ENCODE data around the gene PAPOLB. TPM values are rescaled to one million over a fixed set of nuclear protein-coding genes. Genes with fewer than 3 reads are reported as not detected.

PAPOLB gene
- total RNA-seq, 1 donor from 2014 or later, result 0.13 TPM

- peaks cover 9% of the 10 kb centered on the region for H3K27me3 ChIP-seq (ENCODE audit: control insufficient read depth, insufficient read depth, low read length)
- H3K4me3 ChIP-seq (ENCODE audit: low read depth, low read length), result peak overlapping the region; percentile 38
- H3K36me3 ChIP-seq (ENCODE audit: control insufficient read depth, insufficient read depth, low read length), result no peaks in the 10 kb centered on the region
- no peak for DNase-seq (ENCODE audit: low read depth)
- TF ChIP-seq CTCF (IDR thresholded peaks at IDR 0.05; ENCODE audit: insufficient read depth, low read length, poor library complexity, severe bottlenecking), result no peak
Observed at GRCh38 chr7:4862156-4862555, 326 bp upstream of the PAPOLB start.

GRCh38 chr7:4861227-4861626 is 603 bp downstream of the PAPOLB start:
- H3K4me3 ChIP-seq (ENCODE audit: low read depth, low read length), result no peak overlapping the region
- peaks cover 9% of the 10 kb centered on the region for H3K27me3 ChIP-seq (ENCODE audit: control insufficient read depth, insufficient read depth, low read length)
- TF ChIP-seq CTCF (IDR thresholded peaks at IDR 0.05; ENCODE audit: insufficient read depth, low read length, poor library complexity, severe bottlenecking), result no peak
- no peaks in the 10 kb centered on the region for H3K36me3 ChIP-seq (ENCODE audit: control insufficient read depth, insufficient read depth, low read length)
- DNase-seq (ENCODE audit: low read depth), result no peak

- Histone ChIP-seq H3K4me3 (ENCODE audit: low read depth, low read length) (no peak overlapping the region), H3K27me3 (ENCODE audit: control insufficient read depth, insufficient read depth, low read length) (peaks cover 7% of the 10 kb centered on the region), H3K36me3 (ENCODE audit: control insufficient read depth, insufficient read depth, low read length) (no peaks in the 10 kb centered on the region)
- DNase-seq (ENCODE audit: low read depth), result no peak
- TF ChIP-seq CTCF (IDR thresholded peaks at IDR 0.05; ENCODE audit: insufficient read depth, low read length, poor library complexity, severe bottlenecking), result no peak
Observed at GRCh38 chr7:4857189-4857588, 4.6 kb downstream of the PAPOLB start.

GRCh38 chr7:4856336-4857057 is 5.3 kb downstream of the PAPOLB start:
- H3K27me3 ChIP-seq (ENCODE audit: control insufficient read depth, insufficient read depth, low read length), result peaks cover under 1% of the 10 kb centered on the region
- no peak for TF ChIP-seq CTCF (IDR thresholded peaks at IDR 0.05; ENCODE audit: insufficient read depth, low read length, poor library complexity, severe bottlenecking)
- no peak overlapping the region for H3K4me3 ChIP-seq (ENCODE audit: low read depth, low read length)
- DNase-seq (ENCODE audit: low read depth), result no peak
- no peaks in the 10 kb centered on the region for H3K36me3 ChIP-seq (ENCODE audit: control insufficient read depth, insufficient read depth, low read length)

- Histone ChIP-seq H3K4me3 (ENCODE audit: low read depth, low read length) (no peak overlapping the region), H3K36me3 (ENCODE audit: control insufficient read depth, insufficient read depth, low read length) (no peaks in the 10 kb centered on the region), H3K27me3 (ENCODE audit: control insufficient read depth, insufficient read depth, low read length) (no peaks in the 10 kb centered on the region)
- TF ChIP-seq CTCF (IDR thresholded peaks at IDR 0.05; ENCODE audit: insufficient read depth, low read length, poor library complexity, severe bottlenecking), result no peak
- no peak for DNase-seq (ENCODE audit: low read depth)
Observed at GRCh38 chr7:4854916-4855315, 6.9 kb downstream of the PAPOLB start.
